IMR-90 (cell line): ENCODE measurements around the gene ZNF74. TPM values are rescaled to one million over a fixed set of nuclear protein-coding genes. Genes with fewer than 3 reads are reported as not detected.

Source experiments
- ATAC-seq: fragments of 200-7000 bp; cut with Tn5 transposase; 2 replicates; pipeline ENCODE4 v1.9.1; 2020; ENCODE audit warnings: low read depth, mild to moderate bottlenecking, moderate library complexity
- BruUV-seq: library from RNA; stranded (reverse); fragments of 400-500 nt; replicated peaks from 2 replicates; lab custom pipeline; 2021; lab: Mats Ljungman, UMichigan
- CTCF ChIA-PET: fragments of 300-600 bp; formaldehyde crosslinking; extraction: SDS; loops from one replicate; lab custom pipeline; 2021; ENCODE audit warnings: antibody characterized with exemption; lab: Yijun Ruan, JAX
- POLR2A ChIA-PET: fragments of 300-600 bp; sonication (Branson Sonifier 250); formaldehyde crosslinking; loops from one replicate; lab custom pipeline; 2022; ENCODE audit warnings: antibody characterized with exemption; ENCODE audit not compliant: unreplicated experiment; lab: Charles Lee
- DNase-seq: peaks from one replicate; pipeline ENCODE4 v3.0.0; 2013
- H2AFZ ChIP-seq: replicated peaks from 2 replicates; pipeline ENCODE3; 2013; ENCODE audit warnings: low read length, mild to moderate bottlenecking; ENCODE audit not compliant: poor library complexity
- H2AK5ac ChIP-seq: 2 replicates; pipeline ENCODE4 v1.6.1; 2013; ENCODE audit warnings: low read depth, low read length, inconsistent platforms
- H2AK9ac ChIP-seq: replicated peaks from 2 replicates; pipeline ENCODE3; 2013; ENCODE audit warnings: mild to moderate bottlenecking, low read depth, low read length, moderate library complexity; ENCODE audit not compliant: poor library complexity
- H2BK120ac ChIP-seq: 2 replicates; pipeline ENCODE4 v1.6.1; 2013; ENCODE audit warnings: low read depth, low read length, inconsistent platforms
- H2BK15ac ChIP-seq: 3 replicates; pipeline ENCODE4 v1.6.1; 2013; ENCODE audit warnings: low read depth, low read length, inconsistent platforms
- H2BK20ac ChIP-seq: 2 replicates; pipeline ENCODE4 v1.6.1; 2013; ENCODE audit warnings: low read depth, mild to moderate bottlenecking, inconsistent platforms, low read length, moderate library complexity
- H2BK5ac ChIP-seq: 2 replicates; pipeline ENCODE4 v1.6.1; 2013; ENCODE audit warnings: mild to moderate bottlenecking, low read depth, low read length, inconsistent platforms; ENCODE audit not compliant: poor library complexity, severe bottlenecking
- H3K14ac ChIP-seq: replicated peaks from 2 replicates; pipeline ENCODE4 v1.6.1; 2013; ENCODE audit warnings: low read depth, low read length, inconsistent platforms
- H3K18ac ChIP-seq: 2 replicates; pipeline ENCODE4 v1.6.1; 2013; ENCODE audit warnings: low read depth, low read length, control low read depth
- H3K23ac ChIP-seq: 2 replicates; pipeline ENCODE4 v1.6.1; 2013; ENCODE audit warnings: low read depth, low read length, inconsistent platforms
- H3K27ac ChIP-seq: 2 replicates; pipeline ENCODE4 v1.5.1; 2013; ENCODE audit warnings: mild to moderate bottlenecking, control low read depth, low read length; ENCODE audit not compliant: insufficient read depth
- H3K27me3 ChIP-seq: 2 replicates; pipeline ENCODE4 v1.6.1; 2013; ENCODE audit warnings: low read length; ENCODE audit not compliant: control insufficient read depth, insufficient read depth
- H3K36me3 ChIP-seq: 2 replicates; pipeline ENCODE4 v1.6.1; 2013; ENCODE audit warnings: low read length, mixed read lengths; ENCODE audit not compliant: control insufficient read depth, insufficient read depth
- H3K4ac ChIP-seq: 2 replicates; pipeline ENCODE4 v1.6.1; 2013; ENCODE audit warnings: low read depth, low read length, inconsistent platforms
- H3K4me1 ChIP-seq: 2 replicates; pipeline ENCODE4 v1.6.1; 2013; ENCODE audit warnings: low read length, mixed read lengths; ENCODE audit not compliant: control insufficient read depth, insufficient read depth
- H3K4me2 ChIP-seq: 2 replicates; pipeline ENCODE4 v1.6.1; 2013; ENCODE audit warnings: low read depth, mild to moderate bottlenecking, control low read depth, low read length, moderate library complexity
- H3K4me3 ChIP-seq: 2 replicates; pipeline ENCODE4 v1.5.1; 2013; ENCODE audit warnings: low read depth, mild to moderate bottlenecking, control low read depth, low read length, moderate library complexity; ENCODE audit not compliant: insufficient read depth
- H3K56ac ChIP-seq: 2 replicates; pipeline ENCODE4 v1.6.1; 2013; ENCODE audit warnings: low read length, inconsistent platforms; ENCODE audit not compliant: insufficient read depth; ENCODE audit errors: extremely low read depth
- H3K79me1 ChIP-seq, 2 experiments: 2 replicates each; pipeline ENCODE4 v1.6.1; 2013; ENCODE audit warnings: low read length in 2 of 2, inconsistent platforms in 1 of 2, low read depth in 1 of 2
- H3K9ac ChIP-seq: 2 replicates; pipeline ENCODE4 v1.6.1; 2013; ENCODE audit warnings: low read depth, low read length, control low read depth
- H3K9me1 ChIP-seq: 2 replicates; pipeline ENCODE4 v1.6.1; 2013; ENCODE audit warnings: low read length, inconsistent platforms; ENCODE audit not compliant: insufficient read depth
- H3K9me3 ChIP-seq: 2 replicates; pipeline ENCODE4 v1.6.1; 2013; ENCODE audit warnings: low read length; ENCODE audit not compliant: control insufficient read depth, insufficient read depth
- H4K20me1 ChIP-seq: 2 replicates; pipeline ENCODE4 v1.6.1; 2013; ENCODE audit warnings: low read length, inconsistent platforms; ENCODE audit not compliant: insufficient read depth
- H4K5ac ChIP-seq: 2 replicates; pipeline ENCODE4 v1.6.1; 2013; ENCODE audit warnings: mild to moderate bottlenecking, low read depth, low read length, control low read depth
- H4K8ac ChIP-seq, 2 experiments: 2 replicates each; pipeline ENCODE4 v1.6.1; 2013; ENCODE audit warnings: low read depth in 2 of 2, low read length in 2 of 2, control low read depth in 1 of 2, inconsistent platforms in 1 of 2
- H4K91ac ChIP-seq: 2 replicates; pipeline ENCODE4 v1.6.1; 2013; ENCODE audit warnings: low read depth, low read length, inconsistent platforms; ENCODE audit not compliant: insufficient read depth
- BHLHE40 ChIP-seq: fragments of 150-350 bp; IDR thresholded peaks from 2 replicates; pipeline ENCODE4 v1.6.1; 2016; ENCODE audit warnings: mild to moderate bottlenecking, low read depth, low read length
- CHD1 ChIP-seq: IDR thresholded peaks from 2 replicates; pipeline ENCODE4 v1.6.1; 2012; ENCODE audit warnings: low read depth, low read length, improper control_type of control experiment
- FOS ChIP-seq: fragments of 150-350 bp; IDR thresholded peaks from 2 replicates; pipeline ENCODE4 v1.6.1; 2016; ENCODE audit warnings: low read depth, low read length
- MAZ ChIP-seq: IDR thresholded peaks from 2 replicates; pipeline ENCODE4 v1.6.1; 2012; ENCODE audit warnings: low read depth, mild to moderate bottlenecking, low read length, improper control_type of control experiment, moderate library complexity, borderline replicate concordance
- NFE2L2 ChIP-seq: fragments of 150-350 bp; IDR thresholded peaks from 2 replicates; pipeline ENCODE4 v1.6.1; 2016; ENCODE audit warnings: low read depth, mild to moderate bottlenecking, low read length
- POLR2A ChIP-seq: IDR thresholded peaks from 2 replicates; pipeline ENCODE4 v1.6.1; 2012; ENCODE audit warnings: mild to moderate bottlenecking, low read depth, low read length
- RFX5 ChIP-seq: IDR thresholded peaks from 2 replicates; pipeline ENCODE4 v1.8.0; 2012; ENCODE audit warnings: low read depth, mild to moderate bottlenecking, low read length, moderate library complexity
- SMC3 ChIP-seq: fragments of 150-350 bp; IDR thresholded peaks from 2 replicates; pipeline ENCODE4 v1.6.1; 2016; ENCODE audit warnings: low read depth, mild to moderate bottlenecking, antibody characterized with exemption, low read length, moderate library complexity
- WGBS, 2 experiments: methylation state at CpG; one replicate each; pipeline versions ENCODE4 v1.1.5 to v1.1.7; 2013; ENCODE audit warnings: missing lambda C conversion rate in 2 of 2; ENCODE audit not compliant: insufficient read length in 1 of 2; ENCODE audit errors: extremely low coverage in 2 of 2; 5-methylcytosine and 5-hydroxymethylcytosine counted together
- dilution Hi-C: fragments of 300-500 bp; cut with HindIII; formaldehyde crosslinking; loops from one replicate; pipeline ENCODE4 v1.14.3; 2018; ENCODE audit warnings: low sequenced_read_pairs; ENCODE audit not compliant: unreplicated experiment
- in situ Hi-C: fragments of 300-500 bp; cut with MboI; formaldehyde crosslinking; loops from 3 replicates; pipeline ENCODE4 v1.14.3; 2019; ENCODE audit warnings: low sequenced_read_pairs, inconsistent platforms, mixed read lengths
- intact Hi-C: fragments of 100-400 bp; cut with micrococcal nuclease; formaldehyde crosslinking; loops from 2 replicates; pipeline ENCODE4 v1.10.0; 2022
- polyA plus RNA-seq, 3 experiments: library from polyadenylated mRNA; depleted of rRNA; stranded (reverse); fragments of >200 nt; gene quantifications; 2 replicates each; pipeline ENCODE4 v1.2.3, GENCODE V29; 2012; ENCODE audit warnings: low replicate concordance in 1 of 3
- total RNA-seq: library from RNA; depleted of rRNA; stranded (reverse); fragments of >200 nt; gene quantifications from 2 replicates; pipeline ENCODE4 v1.2.3, GENCODE V29; 2012
- TF ChIP-seq, protein P1 (sequence below): conservative IDR thresholded peaks from 2 replicates; pipeline ENCODE4 v1.5.1; 2012; ENCODE audit warnings: mild to moderate bottlenecking, low read depth, low read length, improper control_type of control experiment
- TF ChIP-seq, protein P2 (sequence below): fragments of 150-350 bp; IDR thresholded peaks from 2 replicates; pipeline ENCODE4 v1.6.1; 2016; ENCODE audit warnings: low read depth, mild to moderate bottlenecking, low read length, moderate library complexity, borderline replicate concordance

The ZNF74 gene
- total and polyA plus RNA-seq, 2 of the 4 experiments (the other 2 are of a cell fraction), result 7.5 to 8.4 TPM

GRCh38 chr22:20386336-20386735, 7.6 kb upstream of the ZNF74 start:
- Histone ChIP-seq H2AK5ac (no peak overlapping the region), H3K4ac (no peak overlapping the region), H3K9ac (no peak overlapping the region), H4K20me1 (no peaks in the 10 kb centered on the region), H3K9me1 (no peaks in the 10 kb centered on the region), H4K5ac (no peak overlapping the region), H3K18ac (no peak overlapping the region), H3K27me3 (peaks cover 9% of the 10 kb centered on the region), H3K56ac (no peak overlapping the region), H3K23ac (no peak overlapping the region), H3K4me2 (no peak overlapping the region), H3K36me3 (no peaks in the 10 kb centered on the region), H2BK5ac (no peak overlapping the region), H2AFZ (no peak overlapping the region), H2AK9ac (no peak overlapping the region), H3K9me3 (peaks cover 5% of the 10 kb centered on the region), H3K27ac (no peak overlapping the region), H4K91ac (no peak overlapping the region), H3K4me1 (no peaks in the 10 kb centered on the region), H3K14ac (no peak overlapping the region), H2BK20ac (no peak overlapping the region), H2BK120ac (no peak overlapping the region), H3K4me3 (no peak overlapping the region), H4K8ac (no peak overlapping the region), H3K79me1 (no peaks in the 10 kb centered on the region), H2BK15ac (no peak overlapping the region)
- ATAC-seq (no peak), DNase-seq (no peak)
- POLR2A ChIA-PET, result no interaction called here
- no CpG with 5 or more reads among the region's 2 CpGs for WGBS, 2 experiments
- in situ Hi-C loops, result no loop called here
- intact Hi-C loops, result no loop called here
- CTCF ChIA-PET, result no interaction called here
- BruUV-seq, result no TSS peak
- TF ChIP-seq POLR2A, result no peak
- TF ChIP-seq, protein P1, sequence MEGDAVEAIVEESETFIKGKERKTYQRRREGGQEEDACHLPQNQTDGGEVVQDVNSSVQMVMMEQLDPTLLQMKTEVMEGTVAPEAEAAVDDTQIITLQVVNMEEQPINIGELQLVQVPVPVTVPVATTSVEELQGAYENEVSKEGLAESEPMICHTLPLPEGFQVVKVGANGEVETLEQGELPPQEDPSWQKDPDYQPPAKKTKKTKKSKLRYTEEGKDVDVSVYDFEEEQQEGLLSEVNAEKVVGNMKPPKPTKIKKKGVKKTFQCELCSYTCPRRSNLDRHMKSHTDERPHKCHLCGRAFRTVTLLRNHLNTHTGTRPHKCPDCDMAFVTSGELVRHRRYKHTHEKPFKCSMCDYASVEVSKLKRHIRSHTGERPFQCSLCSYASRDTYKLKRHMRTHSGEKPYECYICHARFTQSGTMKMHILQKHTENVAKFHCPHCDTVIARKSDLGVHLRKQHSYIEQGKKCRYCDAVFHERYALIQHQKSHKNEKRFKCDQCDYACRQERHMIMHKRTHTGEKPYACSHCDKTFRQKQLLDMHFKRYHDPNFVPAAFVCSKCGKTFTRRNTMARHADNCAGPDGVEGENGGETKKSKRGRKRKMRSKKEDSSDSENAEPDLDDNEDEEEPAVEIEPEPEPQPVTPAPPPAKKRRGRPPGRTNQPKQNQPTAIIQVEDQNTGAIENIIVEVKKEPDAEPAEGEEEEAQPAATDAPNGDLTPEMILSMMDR, result no peak
- TF ChIP-seq FOS, result no peak
- no peak for TF ChIP-seq RFX5
- no peak for TF ChIP-seq MAZ
- TF ChIP-seq, protein P2, sequence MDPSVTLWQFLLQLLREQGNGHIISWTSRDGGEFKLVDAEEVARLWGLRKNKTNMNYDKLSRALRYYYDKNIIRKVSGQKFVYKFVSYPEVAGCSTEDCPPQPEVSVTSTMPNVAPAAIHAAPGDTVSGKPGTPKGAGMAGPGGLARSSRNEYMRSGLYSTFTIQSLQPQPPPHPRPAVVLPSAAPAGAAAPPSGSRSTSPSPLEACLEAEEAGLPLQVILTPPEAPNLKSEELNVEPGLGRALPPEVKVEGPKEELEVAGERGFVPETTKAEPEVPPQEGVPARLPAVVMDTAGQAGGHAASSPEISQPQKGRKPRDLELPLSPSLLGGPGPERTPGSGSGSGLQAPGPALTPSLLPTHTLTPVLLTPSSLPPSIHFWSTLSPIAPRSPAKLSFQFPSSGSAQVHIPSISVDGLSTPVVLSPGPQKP, result no peak
- TF ChIP-seq NFE2L2, result no peak
- TF ChIP-seq BHLHE40, result no peak
- TF ChIP-seq CHD1, result no peak
- no peak for TF ChIP-seq SMC3
- dilution Hi-C loops, result no loop called here
